Measurements from ENCODE around the gene AKR1E2.
A peak's percentile ranks its signal among the peaks of the same experiment; 100 is the strongest.

- TF ChIP-seq CTCF (IDR thresholded peaks at IDR 0.05) (peak; percentile 85), EZH2 (IDR thresholded peaks at IDR 0.05; ENCODE audit: borderline replicate concordance, insufficient read depth, low read depth, low read length, poor library complexity, severe bottlenecking) (no peak)
Observed at GRCh38 chr10:4849555-4850242, 23.7 kb downstream of the AKR1E2 start.
